Liver (tissue), 3 donors: Measurements from ENCODE around the gene ABCE1.

Experiments
- CTCF ChIP-seq: fragments of 150-350 bp; IDR thresholded peaks from 2 replicates; pipeline ENCODE4 v1.5.1; 2017; ENCODE audit warnings: improper control_type of control experiment, low read depth, low read length; ENCODE audit not compliant: missing input control
- GABPA ChIP-seq, 2 donors: IDR thresholded peaks in 1 of 2; conservative IDR thresholded peaks in 1 of 2; 2 replicates each; pipeline ENCODE4 v1.6.1; 2016; ENCODE audit warnings: antibody characterized with exemption in 2 of 2, mild to moderate bottlenecking in 1 of 2, moderate library complexity in 1 of 2
- HNF4A ChIP-seq, 2 donors: conservative IDR thresholded peaks; 2 replicates each; pipeline ENCODE4 v1.6.1; 2016; ENCODE audit warnings: antibody characterized with exemption in 2 of 2, mild to moderate bottlenecking in 2 of 2
- RAD21 ChIP-seq, 2 donors: IDR thresholded peaks; 2 replicates each; pipeline ENCODE4 v1.6.1; 2016; ENCODE audit warnings: antibody characterized with exemption in 2 of 2, mild to moderate bottlenecking in 2 of 2
- RXRA ChIP-seq, 2 donors: IDR thresholded peaks; 2 replicates each; pipeline ENCODE4 v1.6.1; 2017 to 2018; ENCODE audit warnings: antibody characterized with exemption in 2 of 2, mild to moderate bottlenecking in 1 of 2
- ZBTB33 ChIP-seq: IDR thresholded peaks from 2 replicates; pipeline ENCODE4 v1.6.1; 2016; ENCODE audit warnings: antibody characterized with exemption
- donor health status: healthy.
- donor health status: healthy.

DNA sequence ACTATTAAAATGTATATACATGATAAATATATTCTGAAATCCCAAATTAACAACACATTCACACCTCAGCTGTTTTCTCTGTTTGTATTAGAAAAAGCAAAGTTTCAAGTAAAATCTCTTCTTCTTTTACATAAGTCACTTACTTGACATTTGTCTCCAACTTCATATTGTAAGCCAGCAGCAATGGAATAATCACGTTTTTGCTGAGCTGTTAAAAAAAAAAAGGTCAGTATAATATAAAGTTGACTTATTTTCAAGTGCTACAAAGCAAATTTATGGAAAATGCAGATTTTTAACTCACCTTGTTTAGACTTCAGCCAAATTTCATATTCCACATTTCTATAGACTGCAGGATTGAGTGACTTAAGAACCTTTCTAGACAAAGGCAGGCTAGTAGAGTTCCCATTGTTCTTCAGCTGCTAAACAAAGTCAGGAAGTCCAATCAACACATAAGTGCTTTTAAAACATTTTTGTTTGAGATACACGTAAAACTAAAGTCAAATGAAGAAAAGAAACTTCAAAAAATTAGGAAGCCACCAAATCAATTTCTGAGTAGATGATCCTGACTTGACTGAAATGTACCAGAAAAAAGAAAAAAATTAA, 57.3 kb downstream of the ABCE1 start:
- TF ChIP-seq GABPA (IDR thresholded peaks at IDR 0.05 in 1 of 2, conservative IDR thresholded peaks at IDR 0.05 in 1 of 2) = no peak
- TF ChIP-seq CTCF = no peak
- TF ChIP-seq RXRA (IDR thresholded peaks at IDR 0.05) = no peak
- TF ChIP-seq RAD21 (IDR thresholded peaks at IDR 0.05) = no peak
- TF ChIP-seq ZBTB33 = no peak
- no peak for TF ChIP-seq HNF4A (conservative IDR thresholded peaks at IDR 0.05)
